NT2/D1 (cell line): ENCODE results near the gene SIGMAR1.

Source experiments
- DNase-seq: peaks from one replicate; pipeline ENCODE4 v3.0.0-alpha.2; 2011; ENCODE audit warnings: low read depth, low spot score
- H3K27me3 ChIP-seq: 2 replicates; pipeline ENCODE4 v1.6.0; 2011; ENCODE audit warnings: mild to moderate bottlenecking; ENCODE audit not compliant: insufficient read length, insufficient read depth
- H3K36me3 ChIP-seq: 2 replicates; pipeline ENCODE4 v1.6.1; 2011; ENCODE audit warnings: mild to moderate bottlenecking, low read length, mixed read lengths; ENCODE audit not compliant: insufficient read depth, insufficient read length
- H3K4me1 ChIP-seq: 2 replicates; pipeline ENCODE4 v1.5.1; 2011; ENCODE audit not compliant: insufficient read depth, insufficient read length
- H3K4me3 ChIP-seq: 2 replicates; pipeline ENCODE4 v1.5.1; 2011; ENCODE audit warnings: low read depth; ENCODE audit not compliant: insufficient read length
- H3K9ac ChIP-seq: 2 replicates; pipeline ENCODE4 v1.6.0; 2011; ENCODE audit warnings: low read depth; ENCODE audit not compliant: insufficient read length
- H3K9me3 ChIP-seq: 2 replicates; pipeline ENCODE4 v1.5.1; 2011; ENCODE audit warnings: mild to moderate bottlenecking, low read length; ENCODE audit not compliant: insufficient read depth
- SUZ12 ChIP-seq: IDR thresholded peaks from 2 replicates; pipeline ENCODE4 v1.6.1; 2011; ENCODE audit not compliant: insufficient read length, insufficient read depth; ENCODE audit errors: extremely low read depth
- YY1 ChIP-seq: IDR thresholded peaks from 2 replicates; pipeline ENCODE4 v1.6.1; 2011; ENCODE audit not compliant: insufficient read length, insufficient read depth
- ZNF274 ChIP-seq: IDR thresholded peaks from 2 replicates; pipeline ENCODE4 v1.6.1; 2011; ENCODE audit warnings: mild to moderate bottlenecking, low read depth, low read length

The SIGMAR1 gene

GRCh38 chr9:34655394-34655793 lies 17.8 kb upstream of the SIGMAR1 start:
- DNase-seq = no peak
- no peak overlapping the region for H3K9ac ChIP-seq
- H3K36me3 ChIP-seq = peaks cover 14% of the 10 kb centered on the region
- H3K9me3 ChIP-seq = no peaks in the 10 kb centered on the region
- no peak for TF ChIP-seq SUZ12
- no peak for TF ChIP-seq ZNF274
- TF ChIP-seq YY1 = no peak
- H3K27me3 ChIP-seq = no peaks in the 10 kb centered on the region
- H3K4me3 ChIP-seq = no peak overlapping the region
- H3K4me1 ChIP-seq = peaks cover 26% of the 10 kb centered on the region

GRCh38 chr9:34654323-34655051 lies 16.9 kb upstream of the SIGMAR1 start:
- peaks cover 17% of the 10 kb centered on the region for H3K36me3 ChIP-seq
- no peak overlapping the region for H3K9ac ChIP-seq
- no peak for DNase-seq
- no peaks in the 10 kb centered on the region for H3K9me3 ChIP-seq
- H3K4me3 ChIP-seq = no peak overlapping the region
- TF ChIP-seq ZNF274 = no peak
- no peak for TF ChIP-seq SUZ12
- TF ChIP-seq YY1 = no peak
- H3K27me3 ChIP-seq = no peaks in the 10 kb centered on the region
- peaks cover 26% of the 10 kb centered on the region for H3K4me1 ChIP-seq

- H3K9me3 ChIP-seq = no peaks in the 10 kb centered on the region
- peaks cover 26% of the 10 kb centered on the region for H3K4me1 ChIP-seq
- H3K9ac ChIP-seq = peak overlapping the region; percentile 51
- TF ChIP-seq SUZ12 = no peak
- no peak for TF ChIP-seq ZNF274
- TF ChIP-seq YY1 = no peak
- no peak for DNase-seq
- H3K27me3 ChIP-seq = no peaks in the 10 kb centered on the region
- H3K4me3 ChIP-seq = no peak overlapping the region
- peaks cover 27% of the 10 kb centered on the region for H3K36me3 ChIP-seq
Observed at GRCh38 chr9:34653151-34654072, 15.8 kb upstream of the SIGMAR1 start.

- peaks cover 35% of the 10 kb centered on the region for H3K36me3 ChIP-seq
- TF ChIP-seq ZNF274 (no peak), YY1 (no peak), SUZ12 (no peak)
- DNase-seq = no peak
- H3K27me3 ChIP-seq = no peaks in the 10 kb centered on the region
- H3K4me1 ChIP-seq = peaks cover 30% of the 10 kb centered on the region
- H3K4me3 ChIP-seq = peak overlapping the region; percentile 12
- no peaks in the 10 kb centered on the region for H3K9me3 ChIP-seq
- peak overlapping the region; percentile 77 for H3K9ac ChIP-seq
Observed at GRCh38 chr9:34652602-34653000, 15.0 kb upstream of the SIGMAR1 start.

- Histone ChIP-seq H3K9ac (peak within 1 kb of the TSS; percentile 77), H3K9me3 (no peaks in the 10 kb centered on the region), H3K4me1 (peaks cover 34% of the 10 kb centered on the region), H3K36me3 (peaks cover 39% of the 10 kb centered on the region), H3K27me3 (no peaks in the 10 kb centered on the region), H3K4me3 (peak within 1 kb of the TSS; percentile 45)
- TF ChIP-seq YY1 = no peak
- no peak for TF ChIP-seq SUZ12
- TF ChIP-seq ZNF274 = no peak
- DNase-seq = peak; percentile 85
Observed at GRCh38 chr9:34651876-34652601, 14.5 kb upstream of the SIGMAR1 start, which contains the start of gene IL11RA. Gene IL11RA (plus strand): TSS chr9:34652185. CDS start chr9:34655218, 3,033 bp downstream.

GRCh38 chr9:34651321-34651720 lies 13.7 kb upstream of the SIGMAR1 start:
- H3K9ac ChIP-seq = peak overlapping the region; percentile 67

More at GRCh38 chr9:34651321-34651720, 13.7 kb upstream of the SIGMAR1 start:
- H3K27me3 ChIP-seq = no peaks in the 10 kb centered on the region
- peak overlapping the region; percentile 45 for H3K4me3 ChIP-seq
- no peaks in the 10 kb centered on the region for H3K9me3 ChIP-seq
- TF ChIP-seq SUZ12 = no peak
- TF ChIP-seq YY1 = no peak
- no peak for TF ChIP-seq ZNF274
- DNase-seq = no peak
- H3K36me3 ChIP-seq = peaks cover 39% of the 10 kb centered on the region
- peaks cover 34% of the 10 kb centered on the region for H3K4me1 ChIP-seq
